PC-3 (cell line): ENCODE data around the gene RIT2.

ENCODE experiments used
- EZH2 ChIP-seq: fragments of 300-600 bp; sonication (generic); IDR thresholded peaks from one replicate; pipeline ENCODE4 v1.6.1; 2017; ENCODE audit warnings: antibody characterized with exemption, mild to moderate bottlenecking, low read length; ENCODE audit not compliant: unreplicated experiment
- EZH2phosphoT487 ChIP-seq: fragments of 300-600 bp; sonication (generic); IDR thresholded peaks from 2 replicates; pipeline ENCODE4 v1.6.1; 2018; ENCODE audit warnings: mild to moderate bottlenecking, antibody characterized with exemption, low read length, borderline replicate concordance
- TF ChIP-seq, protein P1 (sequence below): fragments of 300-600 bp; sonication (generic); conservative IDR thresholded peaks from 2 replicates; pipeline ENCODE4 v1.5.1; 2017; ENCODE audit warnings: antibody characterized with exemption, low read depth, mild to moderate bottlenecking, low read length

DNA sequence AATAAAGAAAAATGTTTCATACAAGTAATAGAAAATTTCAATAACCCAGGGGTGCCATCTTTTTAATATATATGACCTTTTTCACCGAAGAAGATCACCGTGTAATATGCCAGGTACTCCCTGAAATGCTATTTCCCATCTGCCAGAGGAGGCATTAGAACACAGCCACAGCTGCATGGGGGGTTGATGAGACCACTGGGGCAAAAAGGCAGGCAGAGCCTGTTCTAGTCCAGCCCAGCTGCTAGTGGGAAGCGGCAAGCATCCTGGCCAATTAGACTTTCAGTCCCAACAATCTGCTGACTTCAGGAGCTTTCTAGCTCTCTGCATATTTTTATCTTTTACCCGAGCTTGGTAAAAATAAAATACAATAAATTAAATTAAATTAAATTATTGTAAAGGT lies 362.6 kb downstream of the RIT2 start:
- TF ChIP-seq, protein P1, sequence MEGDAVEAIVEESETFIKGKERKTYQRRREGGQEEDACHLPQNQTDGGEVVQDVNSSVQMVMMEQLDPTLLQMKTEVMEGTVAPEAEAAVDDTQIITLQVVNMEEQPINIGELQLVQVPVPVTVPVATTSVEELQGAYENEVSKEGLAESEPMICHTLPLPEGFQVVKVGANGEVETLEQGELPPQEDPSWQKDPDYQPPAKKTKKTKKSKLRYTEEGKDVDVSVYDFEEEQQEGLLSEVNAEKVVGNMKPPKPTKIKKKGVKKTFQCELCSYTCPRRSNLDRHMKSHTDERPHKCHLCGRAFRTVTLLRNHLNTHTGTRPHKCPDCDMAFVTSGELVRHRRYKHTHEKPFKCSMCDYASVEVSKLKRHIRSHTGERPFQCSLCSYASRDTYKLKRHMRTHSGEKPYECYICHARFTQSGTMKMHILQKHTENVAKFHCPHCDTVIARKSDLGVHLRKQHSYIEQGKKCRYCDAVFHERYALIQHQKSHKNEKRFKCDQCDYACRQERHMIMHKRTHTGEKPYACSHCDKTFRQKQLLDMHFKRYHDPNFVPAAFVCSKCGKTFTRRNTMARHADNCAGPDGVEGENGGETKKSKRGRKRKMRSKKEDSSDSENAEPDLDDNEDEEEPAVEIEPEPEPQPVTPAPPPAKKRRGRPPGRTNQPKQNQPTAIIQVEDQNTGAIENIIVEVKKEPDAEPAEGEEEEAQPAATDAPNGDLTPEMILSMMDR = no peak
- no peak for TF ChIP-seq EZH2phosphoT487
- TF ChIP-seq EZH2 = no peak
